ENCODE data around the gene EFNA1. TPM values are rescaled to one million over a fixed set of nuclear protein-coding genes. Genes with fewer than 3 reads are reported as not detected.
A peak's percentile ranks its signal among the peaks of the same experiment; 100 is the strongest.

Gene EFNA1
- polyA plus RNA-seq, 2 donors = 32.9 to 48.1 TPM

DNA sequence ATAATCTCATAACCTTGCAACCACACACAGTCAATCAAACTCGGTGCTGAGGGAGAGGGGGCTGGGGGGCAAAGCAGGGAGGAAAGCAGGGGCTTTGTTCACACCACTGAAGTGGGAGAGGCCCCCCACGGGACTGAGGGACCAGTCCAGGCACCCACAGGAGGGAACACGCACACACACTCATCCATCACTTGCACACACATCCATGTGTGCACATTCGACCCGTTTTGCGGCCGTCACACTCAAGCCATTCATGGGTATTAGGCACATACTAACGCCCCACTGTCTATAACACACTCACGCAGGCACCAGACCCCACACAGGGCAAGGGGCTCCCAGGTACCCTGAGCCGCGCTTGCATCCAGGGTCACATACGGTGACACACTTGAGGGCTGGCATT, 35.0 kb upstream of the EFNA1 start:
- no peak overlapping the region for H3K27ac ChIP-seq (ENCODE audit: low read depth in 2 of 2, low read length in 1 of 2)
- no peaks in the 10 kb centered on the region for H3K9me3 ChIP-seq (ENCODE audit: control insufficient read depth in 2 of 2, insufficient read depth in 1 of 2, low read depth in 1 of 2, low read length in 1 of 2)
- H3K4me3 ChIP-seq (ENCODE audit: low read depth in 1 of 2, low read length in 2 of 2) = no peak overlapping the region
- no peaks in the 10 kb centered on the region for H3K27me3 ChIP-seq (ENCODE audit: control insufficient read depth in 1 of 2, insufficient read depth in 2 of 2, low read length in 2 of 2)
- H3K4me1 ChIP-seq (ENCODE audit: control insufficient read depth in 2 of 2, insufficient read depth in 2 of 2, low read length in 1 of 2) = peaks cover 3 to 10% of the 10 kb centered on the region in 2 donors
- 90 to 93% methylated on average over 12 of the region's 12 CpGs for WGBS, 2 donors
- no peaks in the 10 kb centered on the region for H3K36me3 ChIP-seq (ENCODE audit: control insufficient read depth in 2 of 2, insufficient read depth in 2 of 2, low read length in 1 of 2)

DNA sequence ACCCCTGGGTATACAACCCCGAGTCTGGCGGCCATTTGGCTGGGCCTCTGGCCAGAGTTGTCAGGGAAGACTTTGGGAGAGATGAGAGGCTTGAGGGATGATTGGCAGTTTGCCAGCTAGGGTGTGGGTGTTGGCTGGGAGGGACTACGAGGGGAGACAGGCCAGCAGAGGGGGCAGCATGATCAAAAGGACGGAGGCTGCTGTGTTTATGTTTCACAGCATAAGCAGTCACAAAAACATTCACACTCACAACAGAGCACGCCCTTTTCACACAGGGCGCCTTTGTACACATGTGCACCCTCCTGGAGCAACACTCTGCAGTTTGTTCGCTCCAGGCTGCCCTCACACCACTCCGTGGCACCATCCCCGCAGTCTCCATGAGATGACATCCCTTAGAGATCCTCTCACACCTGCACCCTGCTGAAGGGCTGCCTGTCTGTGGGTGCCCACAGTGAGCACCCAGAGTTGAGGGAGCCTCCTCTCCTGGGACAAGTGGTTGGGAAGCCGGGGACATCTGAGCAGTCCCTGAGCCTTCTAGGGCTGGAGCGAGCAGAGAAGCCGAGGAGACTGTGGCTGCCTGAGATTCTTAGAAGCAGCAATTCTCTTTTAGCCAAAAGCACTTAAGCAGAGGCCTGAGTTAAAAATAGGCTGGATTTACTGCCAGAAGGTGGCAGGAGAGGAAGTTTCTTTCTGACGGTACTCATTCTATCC, 33.6 kb upstream of the EFNA1 start:
- no peaks in the 10 kb centered on the region for H3K9me3 ChIP-seq (ENCODE audit: control insufficient read depth in 2 of 2, insufficient read depth in 1 of 2, low read depth in 1 of 2, low read length in 1 of 2)
- H3K36me3 ChIP-seq (ENCODE audit: control insufficient read depth in 2 of 2, insufficient read depth in 2 of 2, low read length in 1 of 2) = no peaks in the 10 kb centered on the region
- no peak overlapping the region for H3K4me3 ChIP-seq (ENCODE audit: low read depth in 1 of 2, low read length in 2 of 2)
- H3K27ac ChIP-seq (ENCODE audit: low read depth in 2 of 2, low read length in 1 of 2) = peak overlapping the region in 1 of 2 donors; percentile 63
- H3K4me1 ChIP-seq (ENCODE audit: control insufficient read depth in 2 of 2, insufficient read depth in 2 of 2, low read length in 1 of 2) = peaks cover 3 to 10% of the 10 kb centered on the region in 2 donors
- no peaks in the 10 kb centered on the region for H3K27me3 ChIP-seq (ENCODE audit: control insufficient read depth in 1 of 2, insufficient read depth in 2 of 2, low read length in 2 of 2)
- WGBS, 2 donors = 21 to 22% methylated on average over 13 of the region's 13 CpGs

DNA sequence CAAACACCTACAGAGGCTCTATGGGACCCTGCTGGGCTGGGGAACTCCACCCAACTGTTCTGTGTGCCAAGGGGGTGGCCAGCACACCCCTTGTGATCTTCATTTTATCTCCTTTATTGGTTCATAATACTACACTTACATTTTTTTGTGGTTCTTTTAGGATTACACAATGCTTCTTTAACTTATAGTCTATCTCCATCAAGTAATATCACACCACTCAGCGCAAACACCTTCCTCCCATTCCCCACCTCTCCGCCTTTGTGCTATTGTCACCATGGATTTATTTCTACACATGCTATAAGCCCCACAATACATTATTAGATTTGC, 33.1 kb upstream of the EFNA1 start:
- Histone ChIP-seq H3K9me3 (ENCODE audit: control insufficient read depth in 2 of 2, insufficient read depth in 1 of 2, low read depth in 1 of 2, low read length in 1 of 2) (no peaks in the 10 kb centered on the region), H3K4me3 (ENCODE audit: low read depth in 1 of 2, low read length in 2 of 2) (no peak overlapping the region), H3K4me1 (ENCODE audit: control insufficient read depth in 2 of 2, insufficient read depth in 2 of 2, low read length in 1 of 2) (peaks cover 3 to 10% of the 10 kb centered on the region in 2 donors), H3K27me3 (ENCODE audit: control insufficient read depth in 1 of 2, insufficient read depth in 2 of 2, low read length in 2 of 2) (no peaks in the 10 kb centered on the region), H3K27ac (ENCODE audit: low read depth in 2 of 2, low read length in 1 of 2) (no peak overlapping the region), H3K36me3 (ENCODE audit: control insufficient read depth in 2 of 2, insufficient read depth in 2 of 2, low read length in 1 of 2) (no peaks in the 10 kb centered on the region)
- WGBS, 2 donors = 75 to 85% methylated on average over 2 of the region's 2 CpGs

DNA sequence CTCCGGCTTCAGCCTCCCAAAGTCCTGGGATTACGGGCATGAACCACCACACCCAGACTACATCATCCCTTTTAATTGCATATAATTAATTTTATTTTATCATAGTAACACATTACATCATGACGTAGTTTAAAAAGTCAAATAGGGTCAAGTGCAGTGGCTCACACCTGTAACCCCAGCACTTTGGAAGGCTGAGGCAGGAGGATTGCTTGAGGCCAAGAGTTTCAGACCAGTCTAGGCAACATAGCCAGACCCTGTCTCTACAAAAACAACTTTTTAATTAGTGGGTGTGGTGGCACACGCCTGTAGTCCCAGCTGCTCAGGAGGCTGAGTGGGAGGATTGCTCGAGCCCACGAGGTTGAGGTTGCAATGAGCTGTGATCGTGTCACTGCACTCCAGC, 28.3 kb upstream of the EFNA1 start:
- Histone ChIP-seq H3K4me3 (ENCODE audit: low read depth in 1 of 2, low read length in 2 of 2) (no peak overlapping the region), H3K9me3 (ENCODE audit: control insufficient read depth in 2 of 2, insufficient read depth in 1 of 2, low read depth in 1 of 2, low read length in 1 of 2) (no peaks in the 10 kb centered on the region), H3K27me3 (ENCODE audit: control insufficient read depth in 1 of 2, insufficient read depth in 2 of 2, low read length in 2 of 2) (no peaks in the 10 kb centered on the region), H3K36me3 (ENCODE audit: control insufficient read depth in 2 of 2, insufficient read depth in 2 of 2, low read length in 1 of 2) (no peaks in the 10 kb centered on the region), H3K27ac (ENCODE audit: low read depth in 2 of 2, low read length in 1 of 2) (no peak overlapping the region), H3K4me1 (ENCODE audit: control insufficient read depth in 2 of 2, insufficient read depth in 2 of 2, low read length in 1 of 2) (no peaks in the 10 kb centered on the region)
- WGBS, 2 donors = 78 to 80% methylated on average over 7 of the region's 7 CpGs

DNA sequence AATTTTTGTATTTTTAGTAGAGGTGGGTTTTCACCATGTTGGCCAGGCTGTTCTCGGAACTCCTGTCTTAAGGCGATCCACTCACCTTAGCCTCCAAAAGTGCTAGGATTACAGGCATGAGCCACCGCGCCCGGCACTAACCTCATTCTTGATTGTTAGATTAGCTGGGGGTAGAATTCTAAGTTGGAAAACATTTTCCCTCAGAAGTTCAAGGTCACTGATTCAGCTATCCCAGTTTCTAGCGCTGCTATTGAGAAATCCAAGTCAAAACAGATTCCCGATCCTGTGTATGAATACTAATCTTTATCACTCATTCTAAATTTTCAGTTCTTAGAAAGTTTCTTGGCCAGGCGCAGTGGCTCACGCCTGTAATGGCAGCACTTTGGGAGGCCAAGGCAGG, 24.4 kb upstream of the EFNA1 start:
- no peaks in the 10 kb centered on the region for H3K4me1 ChIP-seq (ENCODE audit: control insufficient read depth in 2 of 2, insufficient read depth in 2 of 2, low read length in 1 of 2)
- WGBS, 2 donors = 86 to 93% methylated on average over 9 of the region's 9 CpGs
- no peak overlapping the region for H3K27ac ChIP-seq (ENCODE audit: low read depth in 2 of 2, low read length in 1 of 2)
- no peaks in the 10 kb centered on the region for H3K9me3 ChIP-seq (ENCODE audit: control insufficient read depth in 2 of 2, insufficient read depth in 1 of 2, low read depth in 1 of 2, low read length in 1 of 2)
- no peaks in the 10 kb centered on the region for H3K27me3 ChIP-seq (ENCODE audit: control insufficient read depth in 1 of 2, insufficient read depth in 2 of 2, low read length in 2 of 2)
- no peaks in the 10 kb centered on the region for H3K36me3 ChIP-seq (ENCODE audit: control insufficient read depth in 2 of 2, insufficient read depth in 2 of 2, low read length in 1 of 2)
- H3K4me3 ChIP-seq (ENCODE audit: low read depth in 1 of 2, low read length in 2 of 2) = no peak overlapping the region

DNA sequence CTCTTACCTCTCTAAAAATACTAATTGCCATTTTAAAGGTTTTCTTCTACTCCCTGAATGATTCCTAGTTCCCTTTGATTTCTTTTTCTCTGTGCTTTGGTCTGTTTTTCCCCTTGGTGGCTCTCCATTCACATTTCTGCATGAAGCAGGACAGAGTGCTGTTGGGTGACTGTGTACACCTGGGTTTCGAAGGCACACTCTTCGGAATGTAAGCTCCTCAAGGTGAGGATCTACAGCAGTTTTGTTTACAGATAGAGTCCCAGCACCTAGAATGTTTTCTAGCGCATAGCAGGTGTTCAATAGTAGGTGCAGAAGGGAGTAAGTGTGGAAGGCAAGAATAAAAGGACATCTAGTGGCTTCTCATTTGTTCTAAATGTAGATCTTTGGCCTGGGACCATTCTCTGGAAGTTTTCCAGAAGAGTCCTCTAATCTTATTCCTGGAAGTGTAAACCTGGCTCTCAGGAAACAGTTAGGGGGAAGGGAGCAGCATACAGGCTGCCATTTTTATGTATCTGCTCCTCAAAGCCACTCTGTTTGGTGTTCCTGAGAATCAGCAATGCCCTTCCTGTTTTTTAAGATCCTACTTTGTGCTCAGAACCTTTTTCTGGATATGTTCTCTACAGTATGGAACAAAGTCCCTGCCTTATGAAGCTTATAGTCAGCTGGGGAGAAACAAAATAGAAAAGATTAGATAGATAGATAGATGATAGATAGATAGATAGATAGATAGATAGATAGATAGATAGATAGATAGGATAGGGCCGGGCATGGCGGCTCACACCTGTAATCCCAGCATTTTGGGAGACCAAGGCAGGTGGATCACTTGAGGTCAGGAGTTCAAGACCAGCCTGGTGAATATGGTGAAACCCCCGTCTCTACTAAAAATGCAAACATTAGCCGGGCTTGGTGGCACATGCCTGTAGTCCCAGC, 22.8 kb upstream of the EFNA1 start:
- no peaks in the 10 kb centered on the region for H3K9me3 ChIP-seq (ENCODE audit: control insufficient read depth in 2 of 2, insufficient read depth in 1 of 2, low read depth in 1 of 2, low read length in 1 of 2)
- no peak overlapping the region for H3K4me3 ChIP-seq (ENCODE audit: low read depth in 1 of 2, low read length in 2 of 2)
- H3K27me3 ChIP-seq (ENCODE audit: control insufficient read depth in 1 of 2, insufficient read depth in 2 of 2, low read length in 2 of 2) = no peaks in the 10 kb centered on the region
- no peaks in the 10 kb centered on the region for H3K36me3 ChIP-seq (ENCODE audit: control insufficient read depth in 2 of 2, insufficient read depth in 2 of 2, low read length in 1 of 2)
- 82 to 89% methylated on average over 7 of the region's 7 CpGs for WGBS, 2 donors
- H3K27ac ChIP-seq (ENCODE audit: low read depth in 2 of 2, low read length in 1 of 2) = no peak overlapping the region
- H3K4me1 ChIP-seq (ENCODE audit: control insufficient read depth in 2 of 2, insufficient read depth in 2 of 2, low read length in 1 of 2) = no peaks in the 10 kb centered on the region

DNA sequence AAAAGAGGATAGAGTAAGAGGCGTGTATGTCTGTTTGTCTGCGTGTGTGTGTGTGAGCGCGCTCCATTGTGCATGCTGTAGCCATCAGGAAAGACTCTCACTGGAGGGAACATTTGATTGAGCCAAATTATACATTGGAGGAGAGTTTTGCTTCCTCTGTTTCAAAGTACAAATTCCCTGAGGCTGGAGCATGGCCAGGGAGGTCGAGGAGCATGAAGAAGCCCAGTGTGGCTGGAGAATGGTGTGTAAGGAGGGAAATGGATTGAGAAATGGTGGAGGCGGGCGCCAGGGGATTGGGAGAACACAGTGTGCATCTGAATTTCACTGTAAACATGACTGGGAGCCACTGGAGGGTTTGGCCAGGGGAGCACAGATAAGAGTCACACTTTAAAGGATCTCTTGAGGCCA, 22.1 kb upstream of the EFNA1 start:
- WGBS, 2 donors = 59 to 70% methylated on average over 7 of the region's 7 CpGs
- Histone ChIP-seq H3K4me1 (ENCODE audit: control insufficient read depth in 2 of 2, insufficient read depth in 2 of 2, low read length in 1 of 2) (no peaks in the 10 kb centered on the region), H3K4me3 (ENCODE audit: low read depth in 1 of 2, low read length in 2 of 2) (no peak overlapping the region), H3K9me3 (ENCODE audit: control insufficient read depth in 2 of 2, insufficient read depth in 1 of 2, low read depth in 1 of 2, low read length in 1 of 2) (no peaks in the 10 kb centered on the region), H3K36me3 (ENCODE audit: control insufficient read depth in 2 of 2, insufficient read depth in 2 of 2, low read length in 1 of 2) (no peaks in the 10 kb centered on the region), H3K27ac (ENCODE audit: low read depth in 2 of 2, low read length in 1 of 2) (no peak overlapping the region), H3K27me3 (ENCODE audit: control insufficient read depth in 1 of 2, insufficient read depth in 2 of 2, low read length in 2 of 2) (no peaks in the 10 kb centered on the region)

DNA sequence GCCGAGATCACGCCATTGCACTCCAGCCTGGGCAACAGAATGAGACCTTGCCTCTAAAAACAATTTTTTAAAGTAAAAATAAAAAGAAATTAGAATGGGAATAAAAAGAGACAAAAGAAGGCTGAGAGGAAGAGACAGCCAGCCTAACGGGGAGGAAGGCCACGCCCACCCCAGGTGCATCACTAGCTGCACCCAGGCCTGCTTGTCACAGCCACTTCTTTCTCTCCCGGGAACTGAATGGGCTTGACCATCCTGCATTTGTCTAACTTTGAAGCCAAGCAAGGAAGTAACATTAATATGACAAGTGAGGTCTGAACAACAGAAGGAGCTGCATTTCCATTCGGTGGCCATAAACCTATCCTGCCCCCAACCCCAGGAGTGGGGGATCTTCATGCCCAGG, 20.8 kb upstream of the EFNA1 start:
- H3K27me3 ChIP-seq (ENCODE audit: control insufficient read depth in 1 of 2, insufficient read depth in 2 of 2, low read length in 2 of 2) = no peaks in the 10 kb centered on the region
- WGBS, 2 donors = 68 to 73% methylated on average over 6 of the region's 6 CpGs
- no peaks in the 10 kb centered on the region for H3K9me3 ChIP-seq (ENCODE audit: control insufficient read depth in 2 of 2, insufficient read depth in 1 of 2, low read depth in 1 of 2, low read length in 1 of 2)
- no peaks in the 10 kb centered on the region for H3K36me3 ChIP-seq (ENCODE audit: control insufficient read depth in 2 of 2, insufficient read depth in 2 of 2, low read length in 1 of 2)
- no peak overlapping the region for H3K4me3 ChIP-seq (ENCODE audit: low read depth in 1 of 2, low read length in 2 of 2)
- no peaks in the 10 kb centered on the region for H3K4me1 ChIP-seq (ENCODE audit: control insufficient read depth in 2 of 2, insufficient read depth in 2 of 2, low read length in 1 of 2)
- no peak overlapping the region for H3K27ac ChIP-seq (ENCODE audit: low read depth in 2 of 2, low read length in 1 of 2)

DNA sequence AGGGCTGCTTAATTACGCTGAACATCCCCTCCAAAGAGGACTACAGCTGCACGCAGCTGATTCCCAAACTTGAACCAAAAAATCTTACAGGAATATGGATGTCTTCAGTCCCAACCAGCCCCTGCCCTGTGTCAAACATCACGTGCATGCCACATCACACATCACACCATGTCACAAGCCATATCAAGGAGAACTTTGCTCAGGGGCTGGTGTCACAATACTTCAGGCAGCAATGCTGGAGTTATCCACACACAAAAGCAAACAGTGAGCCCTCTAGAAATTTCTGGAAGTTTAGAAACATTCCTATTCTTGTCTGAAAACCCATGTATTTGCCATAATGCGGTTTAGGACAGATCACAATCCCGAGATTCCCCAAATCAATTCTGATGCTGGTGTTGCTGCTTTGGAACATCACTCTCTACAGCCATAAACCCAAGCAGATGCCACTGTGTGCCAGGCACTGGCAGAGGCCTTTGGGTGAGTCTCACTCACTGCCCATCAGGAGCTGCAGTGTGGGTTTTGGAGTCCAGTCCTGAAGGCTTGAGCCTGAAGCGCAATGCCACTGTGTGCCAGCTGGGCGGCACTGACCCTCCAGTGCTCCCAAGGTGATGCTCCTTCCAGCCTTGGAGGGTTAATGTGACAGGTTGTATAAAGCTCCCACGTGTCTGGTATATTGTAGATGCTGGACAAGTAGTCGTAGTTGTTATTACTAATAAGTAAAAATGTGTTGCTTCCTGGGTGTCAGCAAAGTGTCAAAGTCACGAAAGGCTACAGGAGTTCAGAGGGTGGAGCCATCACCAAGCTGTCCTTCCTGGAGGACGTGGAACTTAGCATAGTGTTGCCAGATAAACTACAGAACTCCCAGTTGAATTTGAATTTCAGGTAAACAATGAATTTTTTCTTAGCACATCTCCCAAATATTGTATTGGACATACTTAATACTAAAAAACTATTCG, 20.1 kb upstream of the EFNA1 start:
- H3K4me1 ChIP-seq (ENCODE audit: control insufficient read depth in 2 of 2, insufficient read depth in 2 of 2, low read length in 1 of 2) = no peaks in the 10 kb centered on the region
- H3K27ac ChIP-seq (ENCODE audit: low read depth in 2 of 2, low read length in 1 of 2) = no peak overlapping the region
- H3K9me3 ChIP-seq (ENCODE audit: control insufficient read depth in 2 of 2, insufficient read depth in 1 of 2, low read depth in 1 of 2, low read length in 1 of 2) = no peaks in the 10 kb centered on the region
- 75 to 80% methylated on average over 12 of the region's 12 CpGs for WGBS, 2 donors
- no peak overlapping the region for H3K4me3 ChIP-seq (ENCODE audit: low read depth in 1 of 2, low read length in 2 of 2)
- H3K27me3 ChIP-seq (ENCODE audit: control insufficient read depth in 1 of 2, insufficient read depth in 2 of 2, low read length in 2 of 2) = no peaks in the 10 kb centered on the region
- no peaks in the 10 kb centered on the region for H3K36me3 ChIP-seq (ENCODE audit: control insufficient read depth in 2 of 2, insufficient read depth in 2 of 2, low read length in 1 of 2)

All from esophagus (tissue), 2 donors.